ENCODE data around the gene FBXO21.

Gene FBXO21

DNA sequence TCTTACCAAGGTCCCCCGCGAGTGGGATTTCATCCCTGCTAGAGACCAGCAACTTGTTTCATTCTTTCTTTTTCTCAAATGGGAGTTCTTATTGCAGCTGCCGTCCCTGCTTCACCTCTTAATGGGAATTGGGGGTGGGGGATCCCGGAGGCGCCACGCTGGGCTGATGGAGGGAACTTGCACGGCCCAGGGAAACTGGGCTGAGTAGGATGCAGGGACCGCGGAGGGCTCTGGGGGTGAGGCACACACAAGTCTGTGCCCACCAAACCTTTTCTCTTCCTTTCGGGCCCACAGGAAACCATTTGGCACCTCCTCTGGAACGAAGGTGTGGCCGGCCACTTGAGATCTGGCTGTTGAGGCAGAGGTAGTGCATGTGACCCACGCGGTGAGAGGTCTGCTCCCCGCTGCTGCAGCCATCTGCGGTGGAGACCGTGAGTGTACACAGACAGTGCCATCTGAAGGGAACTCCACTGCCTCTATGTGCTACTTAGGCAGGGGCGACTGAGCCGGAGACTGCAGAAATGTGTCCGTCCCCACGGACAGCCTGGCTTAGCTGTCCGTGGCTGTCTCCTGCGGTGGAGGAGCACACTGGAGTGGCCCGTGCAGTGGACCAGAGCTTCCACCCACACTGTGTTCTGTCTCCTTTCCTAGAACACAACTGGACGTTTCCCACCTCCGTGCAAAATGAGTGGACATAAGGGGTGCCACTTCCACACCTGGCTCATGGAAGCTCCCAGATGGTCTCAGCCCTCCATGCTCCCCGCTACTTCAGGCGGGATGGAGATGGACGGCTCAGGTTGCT lies 49.0 kb downstream of the FBXO21 start:
- H3K4me3 ChIP-seq (replicated peaks; ENCODE audit: low read depth, low read length): no peak overlapping the region
- TF ChIP-seq, protein P1, sequence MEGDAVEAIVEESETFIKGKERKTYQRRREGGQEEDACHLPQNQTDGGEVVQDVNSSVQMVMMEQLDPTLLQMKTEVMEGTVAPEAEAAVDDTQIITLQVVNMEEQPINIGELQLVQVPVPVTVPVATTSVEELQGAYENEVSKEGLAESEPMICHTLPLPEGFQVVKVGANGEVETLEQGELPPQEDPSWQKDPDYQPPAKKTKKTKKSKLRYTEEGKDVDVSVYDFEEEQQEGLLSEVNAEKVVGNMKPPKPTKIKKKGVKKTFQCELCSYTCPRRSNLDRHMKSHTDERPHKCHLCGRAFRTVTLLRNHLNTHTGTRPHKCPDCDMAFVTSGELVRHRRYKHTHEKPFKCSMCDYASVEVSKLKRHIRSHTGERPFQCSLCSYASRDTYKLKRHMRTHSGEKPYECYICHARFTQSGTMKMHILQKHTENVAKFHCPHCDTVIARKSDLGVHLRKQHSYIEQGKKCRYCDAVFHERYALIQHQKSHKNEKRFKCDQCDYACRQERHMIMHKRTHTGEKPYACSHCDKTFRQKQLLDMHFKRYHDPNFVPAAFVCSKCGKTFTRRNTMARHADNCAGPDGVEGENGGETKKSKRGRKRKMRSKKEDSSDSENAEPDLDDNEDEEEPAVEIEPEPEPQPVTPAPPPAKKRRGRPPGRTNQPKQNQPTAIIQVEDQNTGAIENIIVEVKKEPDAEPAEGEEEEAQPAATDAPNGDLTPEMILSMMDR (IDR thresholded peaks at IDR 0.05; ENCODE audit: low read length, missing control alignments): no peak

DNA sequence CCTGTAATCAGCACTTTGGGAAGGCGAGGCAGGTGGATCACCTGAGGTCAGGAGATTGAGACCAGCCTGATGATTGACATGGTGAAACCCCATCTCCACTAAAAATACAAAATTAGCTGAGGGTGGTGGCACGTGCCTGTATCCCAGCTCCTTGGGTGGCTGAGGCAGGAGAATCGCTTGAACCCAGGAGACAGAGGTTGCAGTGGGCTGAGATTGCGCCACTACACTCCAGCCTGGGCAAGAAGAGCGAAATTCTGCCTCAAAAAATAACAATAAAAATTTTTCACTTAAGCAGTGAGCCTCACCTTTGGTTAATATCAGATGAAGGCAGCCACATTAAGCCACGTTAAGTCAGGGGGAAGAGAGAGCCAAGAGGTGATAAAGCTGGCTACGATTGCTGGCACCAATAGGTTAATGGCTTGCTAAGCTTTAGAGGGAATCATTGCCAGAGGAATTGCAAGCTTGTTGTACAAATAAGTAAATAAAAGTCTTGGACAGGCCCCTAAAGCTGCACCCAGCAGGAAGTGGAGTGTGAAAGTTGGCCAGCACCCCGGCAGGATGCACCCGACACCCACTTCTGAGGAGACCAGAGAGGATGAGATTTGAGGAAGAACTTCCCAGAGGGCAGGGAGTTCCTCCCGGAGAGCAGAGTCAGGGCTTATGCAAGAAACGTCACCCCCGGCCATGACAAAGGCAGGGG lies 49.7 kb downstream of the FBXO21 start:
- TF ChIP-seq, protein P1 (IDR thresholded peaks at IDR 0.05; ENCODE audit: low read length, missing control alignments): no peak
- DNase-seq (ENCODE audit: low read depth): no peak
- no peak overlapping the region for H3K4me3 ChIP-seq (replicated peaks; ENCODE audit: low read depth, low read length)

More for the DNA sequence above, 49.0 kb downstream of the FBXO21 start:
- DNase-seq (ENCODE audit: low read depth): no peak

DNA sequence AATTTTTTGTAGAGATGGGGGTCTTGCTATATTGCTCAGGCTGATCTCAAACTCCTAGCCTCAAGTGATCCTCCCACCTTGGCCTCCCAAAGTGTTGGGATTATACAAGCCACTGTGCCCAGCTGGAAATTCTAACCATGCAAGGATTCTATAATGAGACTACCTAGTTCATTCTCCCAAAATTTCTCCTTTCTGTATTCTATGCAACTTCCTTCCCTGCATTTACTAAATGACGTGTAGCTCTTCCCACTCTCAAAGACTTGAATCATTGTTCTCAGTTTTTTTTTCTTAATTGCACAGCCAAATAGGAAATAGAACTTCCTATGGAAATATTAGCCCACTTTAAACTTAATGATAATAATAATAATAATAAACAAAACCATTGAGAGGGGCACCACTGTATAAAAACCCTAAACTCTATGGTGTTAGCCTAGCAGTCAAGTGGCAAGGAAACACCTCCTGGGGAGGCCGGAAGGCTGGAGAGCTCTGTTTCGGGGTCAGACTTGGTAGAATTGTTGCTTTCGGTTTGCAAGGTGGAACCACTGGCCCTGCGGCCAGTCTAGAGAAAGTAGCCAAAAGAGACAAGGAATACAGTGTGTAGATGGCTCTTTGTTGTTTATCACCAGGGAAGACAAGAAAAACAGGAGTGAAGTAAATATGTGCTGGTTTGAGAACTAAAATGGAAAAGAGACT lies 51.1 kb downstream of the FBXO21 start:
- DNase-seq (ENCODE audit: low read depth): no peak
- TF ChIP-seq, protein P1 (IDR thresholded peaks at IDR 0.05; ENCODE audit: low read length, missing control alignments): no peak
- no peak overlapping the region for H3K4me3 ChIP-seq (replicated peaks; ENCODE audit: low read depth, low read length)

DNA sequence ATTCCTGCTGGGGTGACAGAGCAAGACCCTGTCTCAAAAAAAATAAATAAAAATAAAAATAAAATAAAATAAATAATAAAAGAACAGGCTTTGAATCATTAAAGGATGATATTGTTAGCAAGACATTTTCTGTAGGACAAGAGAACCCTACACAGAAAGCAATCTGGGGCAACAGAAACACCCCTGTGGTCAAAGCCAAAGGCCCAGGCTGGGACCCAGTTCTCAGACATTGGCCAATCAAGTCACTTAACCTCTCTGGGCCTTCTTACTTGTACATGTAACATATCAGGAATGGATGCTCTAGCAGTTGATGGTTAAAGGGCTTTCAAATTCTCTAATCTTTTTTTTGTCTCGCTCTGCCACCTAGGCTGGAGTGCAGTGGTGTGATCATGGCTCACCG lies 55.5 kb downstream of the FBXO21 start:
- no peak for DNase-seq (ENCODE audit: low read depth)
- H3K4me3 ChIP-seq (replicated peaks; ENCODE audit: low read depth, low read length): no peak overlapping the region
- TF ChIP-seq, protein P1 (IDR thresholded peaks at IDR 0.05; ENCODE audit: low read length, missing control alignments): no peak

DNA sequence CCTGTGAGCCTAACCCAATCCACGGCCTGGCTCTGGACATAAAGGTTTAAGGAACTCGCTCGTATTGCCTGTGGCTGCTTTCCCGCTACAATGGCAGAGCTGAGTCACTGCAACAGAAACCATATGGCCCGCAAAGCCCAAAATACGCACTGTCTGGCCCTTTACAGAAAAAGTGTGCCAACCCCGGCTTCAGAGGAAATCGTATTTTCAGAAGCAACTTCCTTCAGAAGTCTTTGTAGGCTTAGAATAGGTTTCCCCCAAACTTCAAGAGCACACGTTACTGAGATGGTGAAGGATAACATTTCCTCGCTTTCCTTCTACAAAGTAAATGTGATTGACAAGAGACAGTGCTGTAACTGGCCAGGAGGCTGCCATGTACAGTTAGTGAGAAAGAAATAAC lies 56.2 kb downstream of the FBXO21 start:
- no peak for DNase-seq (ENCODE audit: low read depth)
- TF ChIP-seq, protein P1 (IDR thresholded peaks at IDR 0.05; ENCODE audit: low read length, missing control alignments): no peak
- no peak overlapping the region for H3K4me3 ChIP-seq (replicated peaks; ENCODE audit: low read depth, low read length)

DNA sequence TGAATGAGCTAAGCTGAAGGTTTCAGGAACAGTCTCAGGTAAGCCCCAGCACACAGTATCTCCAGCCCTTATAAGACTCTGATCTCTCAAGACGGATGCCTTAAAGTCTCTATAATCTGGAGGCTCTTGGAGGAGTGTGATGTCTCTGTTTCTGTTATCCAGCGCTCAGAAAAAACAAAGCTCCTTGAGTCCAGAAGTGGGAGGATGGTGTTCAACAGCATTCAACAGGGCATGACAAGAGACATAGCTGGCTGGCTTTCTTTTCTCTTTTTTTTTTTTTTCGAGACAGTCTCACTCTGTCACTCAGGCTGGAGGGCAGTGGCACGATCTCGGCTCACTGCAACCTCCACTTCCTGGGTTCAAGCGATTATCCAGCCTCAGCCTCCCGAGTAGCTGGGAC lies 59.5 kb downstream of the FBXO21 start:
- DNase-seq (ENCODE audit: low read depth): no peak
- no peak overlapping the region for H3K4me3 ChIP-seq (replicated peaks; ENCODE audit: low read depth, low read length)
- TF ChIP-seq, protein P1 (IDR thresholded peaks at IDR 0.05; ENCODE audit: low read length, missing control alignments): no peak
